DND-41 (cell line): ENCODE data around the gene SMOC2.

Source experiments
- ATAC-seq: fragments of 200-7000 bp; cut with Tn5 transposase; 3 replicates; pipeline ENCODE4 v1.9.1; 2021; ENCODE audit warnings: low read depth; ENCODE audit not compliant: insufficient read depth
- DNase-seq: peaks from one replicate; pipeline ENCODE4 v3.0.0-alpha.2; 2020
- H2AFZ ChIP-seq: 2 replicates; pipeline ENCODE4 v1.6.0; 2012; ENCODE audit warnings: low read depth, low read length
- H3K27ac ChIP-seq: 2 replicates; pipeline ENCODE4 v1.5.1; 2012; ENCODE audit warnings: low read length, inconsistent platforms
- H3K27me3 ChIP-seq: fragments of 200-600 bp; sonication (generic); 2 replicates; pipeline ENCODE4 v1.6.0; 2012; ENCODE audit warnings: low read length, mild to moderate bottlenecking, inconsistent platforms; ENCODE audit not compliant: insufficient read depth, poor library complexity
- H3K36me3 ChIP-seq: 2 replicates; pipeline ENCODE4 v1.5.1; 2012; ENCODE audit warnings: low read length, inconsistent platforms; ENCODE audit not compliant: insufficient read depth
- H3K4me1 ChIP-seq: 2 replicates; pipeline ENCODE4 v1.5.1; 2012; ENCODE audit warnings: mild to moderate bottlenecking, low read length; ENCODE audit not compliant: insufficient read depth
- H3K4me2 ChIP-seq: 2 replicates; pipeline ENCODE4 v1.6.0; 2012; ENCODE audit warnings: mild to moderate bottlenecking, moderate library complexity, low read length, inconsistent platforms; ENCODE audit not compliant: insufficient read depth
- H3K4me3 ChIP-seq, 2 experiments: fragments of 200-600 bp in 1 of 2; shearing (Covaris generic) in 1 of 2; 2 replicates each; pipeline ENCODE4 v1.5.1; 2012 to 2016; ENCODE audit warnings: inconsistent platforms in 2 of 2, low read length in 2 of 2, mild to moderate bottlenecking in 2 of 2, low read depth in 1 of 2, moderate library complexity in 1 of 2
- H3K79me2 ChIP-seq: 2 replicates; pipeline ENCODE4 v1.6.0; 2012; ENCODE audit warnings: low read length, inconsistent platforms; ENCODE audit not compliant: insufficient read depth
- H3K9ac ChIP-seq: 2 replicates; pipeline ENCODE4 v1.6.0; 2012; ENCODE audit warnings: low read depth, mild to moderate bottlenecking, inconsistent platforms, low read length, moderate library complexity
- H3K9me3 ChIP-seq: 2 replicates; pipeline ENCODE4 v1.5.1; 2012; ENCODE audit warnings: low read length, moderate library complexity, mild to moderate bottlenecking, inconsistent platforms; ENCODE audit not compliant: insufficient read depth, severe bottlenecking
- H4K20me1 ChIP-seq: 2 replicates; pipeline ENCODE4 v1.6.0; 2012; ENCODE audit warnings: low read length; ENCODE audit not compliant: insufficient read depth
- EZH2 ChIP-seq: IDR thresholded peaks from 3 replicates; pipeline ENCODE4 v1.6.1; 2012; ENCODE audit warnings: borderline replicate concordance, low read depth, mild to moderate bottlenecking, moderate library complexity, low read length, inconsistent platforms; ENCODE audit not compliant: severe bottlenecking
- TF ChIP-seq, protein P1 (sequence below): IDR thresholded peaks from 2 replicates; pipeline ENCODE4 v1.5.1; 2012; ENCODE audit warnings: borderline replicate concordance, low read length, moderate library complexity, mild to moderate bottlenecking; ENCODE audit not compliant: poor library complexity, severe bottlenecking; ENCODE audit errors: extremely low read depth

The SMOC2 gene

GRCh38 chr6:168433898-168434297 is 7.1 kb upstream of the SMOC2 start:
- no peak overlapping the region for H3K4me3 ChIP-seq
- H2AFZ ChIP-seq, result no peak overlapping the region
- no peak overlapping the region for H3K27ac ChIP-seq
- H3K9ac ChIP-seq, result no peak overlapping the region
- no peaks in the 10 kb centered on the region for H3K36me3 ChIP-seq
- no peaks in the 10 kb centered on the region for H3K79me2 ChIP-seq
- no peaks in the 10 kb centered on the region for H3K4me1 ChIP-seq
- DNase-seq (no peak), ATAC-seq (no peak)
- TF ChIP-seq, protein P1, sequence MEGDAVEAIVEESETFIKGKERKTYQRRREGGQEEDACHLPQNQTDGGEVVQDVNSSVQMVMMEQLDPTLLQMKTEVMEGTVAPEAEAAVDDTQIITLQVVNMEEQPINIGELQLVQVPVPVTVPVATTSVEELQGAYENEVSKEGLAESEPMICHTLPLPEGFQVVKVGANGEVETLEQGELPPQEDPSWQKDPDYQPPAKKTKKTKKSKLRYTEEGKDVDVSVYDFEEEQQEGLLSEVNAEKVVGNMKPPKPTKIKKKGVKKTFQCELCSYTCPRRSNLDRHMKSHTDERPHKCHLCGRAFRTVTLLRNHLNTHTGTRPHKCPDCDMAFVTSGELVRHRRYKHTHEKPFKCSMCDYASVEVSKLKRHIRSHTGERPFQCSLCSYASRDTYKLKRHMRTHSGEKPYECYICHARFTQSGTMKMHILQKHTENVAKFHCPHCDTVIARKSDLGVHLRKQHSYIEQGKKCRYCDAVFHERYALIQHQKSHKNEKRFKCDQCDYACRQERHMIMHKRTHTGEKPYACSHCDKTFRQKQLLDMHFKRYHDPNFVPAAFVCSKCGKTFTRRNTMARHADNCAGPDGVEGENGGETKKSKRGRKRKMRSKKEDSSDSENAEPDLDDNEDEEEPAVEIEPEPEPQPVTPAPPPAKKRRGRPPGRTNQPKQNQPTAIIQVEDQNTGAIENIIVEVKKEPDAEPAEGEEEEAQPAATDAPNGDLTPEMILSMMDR, result no peak
- TF ChIP-seq EZH2, result no peak
- H3K9me3 ChIP-seq, result peaks cover 2% of the 10 kb centered on the region
- H3K4me2 ChIP-seq, result no peak overlapping the region
- no peaks in the 10 kb centered on the region for H4K20me1 ChIP-seq
- no peaks in the 10 kb centered on the region for H3K27me3 ChIP-seq

GRCh38 chr6:168434505-168434904 is 6.5 kb upstream of the SMOC2 start:
- H3K27me3 ChIP-seq, result no peaks in the 10 kb centered on the region
- ATAC-seq (no peak), DNase-seq (no peak)
- H3K4me3 ChIP-seq, result no peak overlapping the region
- no peaks in the 10 kb centered on the region for H3K79me2 ChIP-seq
- no peak overlapping the region for H3K9ac ChIP-seq
- TF ChIP-seq, protein P1, result no peak
- no peak for TF ChIP-seq EZH2
- H3K4me1 ChIP-seq, result no peaks in the 10 kb centered on the region
- no peak overlapping the region for H3K27ac ChIP-seq
- H2AFZ ChIP-seq, result no peak overlapping the region
- H3K4me2 ChIP-seq, result no peak overlapping the region
- H4K20me1 ChIP-seq, result no peaks in the 10 kb centered on the region
- H3K36me3 ChIP-seq, result no peaks in the 10 kb centered on the region
- H3K9me3 ChIP-seq, result peaks cover 2% of the 10 kb centered on the region

DNA sequence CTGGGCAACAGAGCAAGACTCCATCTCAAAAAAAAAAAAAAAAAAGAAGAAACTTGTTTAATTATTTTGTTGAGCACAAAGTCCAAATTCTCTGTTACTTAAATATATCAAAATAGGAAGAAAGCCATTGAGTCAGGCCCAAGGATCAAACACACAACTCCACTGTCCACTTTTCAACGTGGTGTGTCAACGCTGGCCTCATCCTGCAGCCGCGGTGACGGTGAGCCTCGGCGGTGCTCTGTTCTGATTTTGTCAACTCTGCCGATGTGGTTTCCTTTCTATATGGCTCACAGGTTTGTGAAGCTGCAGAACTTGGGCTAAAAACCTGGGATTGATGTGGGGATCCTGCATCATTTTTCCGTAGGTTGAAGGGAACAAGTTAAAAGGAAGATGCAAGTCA is 3.2 kb upstream of the SMOC2 start:
- H3K9me3 ChIP-seq, result no peaks in the 10 kb centered on the region
- DNase-seq (no peak), ATAC-seq (no peak)
- H3K27me3 ChIP-seq, result no peaks in the 10 kb centered on the region
- H3K27ac ChIP-seq, result no peak overlapping the region
- H3K79me2 ChIP-seq, result no peaks in the 10 kb centered on the region
- H3K9ac ChIP-seq, result no peak overlapping the region
- no peak overlapping the region for H2AFZ ChIP-seq
- no peaks in the 10 kb centered on the region for H3K36me3 ChIP-seq
- no peaks in the 10 kb centered on the region for H4K20me1 ChIP-seq
- no peak for TF ChIP-seq EZH2
- TF ChIP-seq, protein P1, result no peak
- no peaks in the 10 kb centered on the region for H3K4me1 ChIP-seq
- no peak overlapping the region for H3K4me3 ChIP-seq
- H3K4me2 ChIP-seq, result no peak overlapping the region
